Measurements from ENCODE around the gene ADRA1B.
A peak's percentile ranks its signal among the peaks of the same experiment; 100 is the strongest.
"Not testable (repeated sequence)": the region's sequence is repeated elsewhere in the genome, so short reads cannot be mapped to it uniquely, and the experiment has no call there.

ADRA1B gene

DNA sequence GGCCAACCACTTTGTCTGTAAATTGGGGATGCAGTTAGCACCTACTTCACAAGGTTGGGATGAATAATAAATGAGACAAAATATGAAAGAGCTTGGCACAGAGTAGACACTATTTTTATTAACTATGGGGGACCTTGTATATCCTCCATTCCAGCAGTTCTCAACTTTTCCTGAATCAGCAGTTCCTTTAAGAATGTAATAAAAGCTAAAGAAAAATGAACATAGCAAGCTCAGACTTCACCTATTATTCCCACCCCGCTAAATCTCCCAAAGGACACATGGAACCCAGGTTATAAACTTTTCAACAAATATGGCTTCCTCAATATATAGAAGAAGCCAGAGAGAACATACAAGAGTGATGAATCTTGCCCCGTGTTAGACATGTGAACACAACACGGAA, 60.6 kb downstream of the ADRA1B start:
- Histone ChIP-seq H3K36me3 (ENCODE audit: insufficient read depth, low read depth, low read length) (no peaks in the 10 kb centered on the region), H3K9me3 (ENCODE audit: insufficient read depth, low read depth, low read length) (no peaks in the 10 kb centered on the region), H3K4me1 (ENCODE audit: insufficient read depth, low read length) (no peaks in the 10 kb centered on the region), H3K4me3 (ENCODE audit: low read length) (no peak overlapping the region), H3K27ac (ENCODE audit: low read length) (no peak overlapping the region), H3K9ac (ENCODE audit: low read depth, low read length) (no peak overlapping the region), H3K27me3 (ENCODE audit: insufficient read depth, low read length) (peaks cover 43% of the 10 kb centered on the region)

DNA sequence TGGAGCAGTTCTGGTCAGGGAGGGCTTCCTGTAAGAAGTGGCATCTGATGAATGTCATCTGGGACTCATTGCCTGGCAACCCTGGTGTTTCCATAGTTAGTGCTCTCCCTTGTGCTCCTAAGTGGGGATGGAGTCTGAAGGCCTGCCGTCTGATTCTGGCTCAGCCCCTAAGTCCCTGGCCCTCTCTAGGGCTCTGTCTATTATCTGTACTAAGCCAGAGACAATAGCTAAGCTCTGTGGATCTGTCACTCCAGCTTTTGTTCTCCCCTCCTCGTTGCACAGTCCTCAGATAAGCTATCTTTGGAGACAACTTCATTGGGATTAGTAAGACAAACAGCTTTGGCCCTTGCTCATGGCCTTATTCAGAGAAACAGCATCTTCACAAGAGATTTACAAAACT, 62.1 kb downstream of the ADRA1B start:
- Histone ChIP-seq H3K4me1 (ENCODE audit: insufficient read depth, low read length) (no peaks in the 10 kb centered on the region), H3K4me3 (ENCODE audit: low read length) (no peak overlapping the region), H3K9me3 (ENCODE audit: insufficient read depth, low read depth, low read length) (no peaks in the 10 kb centered on the region), H3K9ac (ENCODE audit: low read depth, low read length) (no peak overlapping the region), H3K27ac (ENCODE audit: low read length) (no peak overlapping the region), H3K27me3 (ENCODE audit: insufficient read depth, low read length) (peaks cover 42% of the 10 kb centered on the region), H3K36me3 (ENCODE audit: insufficient read depth, low read depth, low read length) (no peaks in the 10 kb centered on the region)

DNA sequence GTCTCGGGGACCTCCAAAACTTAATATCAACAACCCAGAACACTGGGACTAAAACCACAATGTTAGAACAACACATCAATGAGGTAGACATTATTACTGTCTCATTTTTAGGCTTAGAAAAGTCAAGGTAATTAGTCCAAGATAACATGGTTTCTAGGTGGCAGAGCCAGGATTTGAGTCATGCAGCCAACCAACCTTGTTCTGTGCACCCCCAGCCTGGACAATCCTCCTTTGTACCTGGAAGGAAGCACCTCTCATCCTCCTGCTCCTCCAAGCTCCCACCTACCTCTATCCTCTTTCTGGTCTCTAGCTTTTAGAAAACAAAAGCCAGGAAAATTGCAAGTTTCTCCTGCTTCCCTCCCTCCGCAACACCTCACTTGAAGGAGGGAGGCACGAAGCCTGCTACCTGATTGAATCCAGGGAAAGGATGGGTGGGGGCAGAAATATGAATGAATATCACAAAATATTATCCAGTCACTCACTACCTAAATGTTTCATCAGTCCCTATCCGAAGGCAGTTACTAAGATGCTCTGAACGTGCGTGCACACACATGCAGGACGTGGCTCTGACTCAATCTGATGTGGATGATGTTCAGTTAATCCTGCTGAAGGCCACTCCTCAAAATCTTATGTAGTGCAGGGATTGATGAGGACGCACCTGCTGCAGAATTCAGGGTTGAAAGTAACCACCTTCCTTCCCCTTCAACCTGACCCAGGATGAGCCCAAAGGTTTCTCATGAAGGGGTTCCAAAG, 66.3 kb downstream of the ADRA1B start:
- Histone ChIP-seq H3K27ac (ENCODE audit: low read length) (no peak overlapping the region), H3K4me3 (ENCODE audit: low read length) (no peak overlapping the region), H3K9me3 (ENCODE audit: insufficient read depth, low read depth, low read length) (no peaks in the 10 kb centered on the region), H3K4me1 (ENCODE audit: insufficient read depth, low read length) (no peaks in the 10 kb centered on the region), H3K9ac (ENCODE audit: low read depth, low read length) (no peak overlapping the region), H3K36me3 (ENCODE audit: insufficient read depth, low read depth, low read length) (no peaks in the 10 kb centered on the region), H3K27me3 (ENCODE audit: insufficient read depth, low read length) (peaks cover 67% of the 10 kb centered on the region)

DNA sequence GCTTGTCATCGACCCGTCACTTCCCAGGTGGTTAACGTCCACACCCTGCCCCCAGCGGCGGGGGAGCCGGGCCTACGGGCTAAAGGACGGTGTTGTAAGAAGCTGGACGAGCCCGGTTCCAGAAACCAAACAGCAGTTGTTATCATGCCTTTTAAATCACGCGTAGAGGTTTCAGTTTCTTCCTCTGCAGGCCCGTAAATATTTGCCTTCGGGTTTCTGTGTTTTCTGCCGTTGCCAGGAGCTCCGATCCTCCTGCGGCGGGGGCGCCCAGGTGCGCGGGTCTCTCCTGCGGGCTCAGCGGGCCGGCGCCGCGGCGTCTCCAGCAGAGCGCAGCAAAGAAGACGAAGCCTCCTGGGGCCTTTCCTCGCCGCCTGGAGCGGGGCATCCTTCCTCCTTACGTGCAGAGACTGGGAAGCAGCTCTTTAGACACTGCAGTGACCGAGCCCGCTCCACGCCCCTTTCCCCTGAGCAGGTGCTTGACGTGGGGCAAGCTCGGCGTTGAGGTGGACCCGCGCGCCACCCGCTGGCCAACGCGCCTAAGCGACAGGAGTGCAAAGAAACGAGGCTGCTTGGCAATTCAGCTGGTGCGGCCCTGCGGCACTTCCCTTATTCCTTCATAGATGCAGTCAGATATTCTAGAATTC, 70.9 kb downstream of the ADRA1B start:
- Histone ChIP-seq H3K4me3 (ENCODE audit: low read length) (peak overlapping the region; percentile 71), H3K27ac (ENCODE audit: low read length) (no peak overlapping the region), H3K9ac (ENCODE audit: low read depth, low read length) (0 out of 2 replicates have a peak overlapping the region, but pooled peaks have one; percentile 47), H3K9me3 (ENCODE audit: insufficient read depth, low read depth, low read length) (0 out of 2 replicates have a peak, but pooled peaks cover 3% of the 10 kb centered on the region), H3K27me3 (ENCODE audit: insufficient read depth, low read length) (peaks cover 59% of the 10 kb centered on the region), H3K36me3 (ENCODE audit: insufficient read depth, low read depth, low read length) (no peaks in the 10 kb centered on the region), H3K4me1 (ENCODE audit: insufficient read depth, low read length) (no peaks in the 10 kb centered on the region)

DNA sequence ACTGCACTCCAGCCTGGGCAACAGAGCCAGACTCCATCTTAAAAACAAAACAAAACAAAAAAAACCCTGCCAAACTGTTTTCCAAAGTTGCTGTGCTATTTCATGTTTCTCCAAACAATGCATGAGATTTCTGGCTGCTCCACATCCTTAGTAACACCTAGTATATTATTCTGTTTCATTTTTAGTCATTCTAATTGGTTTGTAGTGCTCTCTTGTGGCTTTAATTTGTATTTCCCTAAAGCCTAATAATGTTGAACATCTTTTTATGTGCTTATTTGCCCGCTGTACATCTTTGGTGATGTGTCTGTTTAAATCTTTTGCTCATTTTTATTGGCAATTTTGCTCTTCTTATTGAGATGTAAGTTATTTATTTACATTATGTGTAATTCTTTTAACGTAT, 74.2 kb downstream of the ADRA1B start:
- Histone ChIP-seq H3K27ac (ENCODE audit: low read length) (no peak overlapping the region), H3K9ac (ENCODE audit: low read depth, low read length) (no peak overlapping the region), H3K4me3 (ENCODE audit: low read length) (no peak overlapping the region), H3K9me3 (ENCODE audit: insufficient read depth, low read depth, low read length) (0 out of 2 replicates have a peak, but pooled peaks cover 3% of the 10 kb centered on the region), H3K27me3 (ENCODE audit: insufficient read depth, low read length) (peaks cover 31% of the 10 kb centered on the region), H3K4me1 (ENCODE audit: insufficient read depth, low read length) (no peaks in the 10 kb centered on the region), H3K36me3 (ENCODE audit: insufficient read depth, low read depth, low read length) (no peaks in the 10 kb centered on the region)

DNA sequence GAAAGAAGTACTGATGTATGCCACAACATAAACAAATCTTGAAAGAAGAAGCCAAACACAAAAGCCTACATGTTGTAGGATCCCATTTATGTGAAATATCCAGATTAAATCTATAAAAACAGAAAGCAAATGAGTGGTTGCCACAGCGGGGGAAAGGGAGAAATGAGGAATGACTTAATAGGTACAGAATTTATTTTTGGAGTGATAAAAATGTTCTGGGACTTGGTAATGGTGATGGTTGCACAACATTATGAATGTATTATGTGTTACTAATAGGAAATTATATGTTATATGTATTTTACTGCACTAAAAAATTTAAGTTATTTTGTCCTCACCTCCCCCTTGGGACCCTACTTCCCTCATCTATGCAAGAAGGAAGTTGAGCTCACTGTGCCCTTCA, 76.3 kb downstream of the ADRA1B start:
- Histone ChIP-seq H3K9me3 (ENCODE audit: insufficient read depth, low read depth, low read length) (0 out of 2 replicates have a peak, but pooled peaks cover 3% of the 10 kb centered on the region), H3K9ac (ENCODE audit: low read depth, low read length) (no peak overlapping the region), H3K27me3 (ENCODE audit: insufficient read depth, low read length) (peaks cover 10% of the 10 kb centered on the region), H3K4me1 (ENCODE audit: insufficient read depth, low read length) (no peaks in the 10 kb centered on the region), H3K4me3 (ENCODE audit: low read length) (no peak overlapping the region), H3K27ac (ENCODE audit: low read length) (no peak overlapping the region), H3K36me3 (ENCODE audit: insufficient read depth, low read depth, low read length) (no peaks in the 10 kb centered on the region)

DNA sequence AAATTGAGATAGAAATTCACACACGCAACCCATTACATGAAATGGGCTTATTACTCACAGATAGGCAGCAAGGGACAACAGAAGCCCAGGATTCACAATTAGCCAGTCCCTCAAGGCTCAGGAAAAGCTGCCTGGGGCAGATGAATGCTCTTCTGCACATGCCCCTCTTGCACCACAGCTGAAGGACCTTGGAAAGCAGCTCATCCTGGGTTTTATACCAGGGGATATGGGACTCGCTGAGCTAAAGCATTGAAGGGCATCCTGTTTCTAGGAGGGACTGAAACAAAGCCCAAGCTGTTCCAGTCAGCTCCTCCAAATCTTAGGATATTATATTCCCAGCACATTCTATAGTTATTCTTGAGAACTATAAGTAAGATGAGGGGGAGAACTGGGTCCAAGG, 76.9 kb downstream of the ADRA1B start:
- Histone ChIP-seq H3K27ac (ENCODE audit: low read length) (no peak overlapping the region), H3K27me3 (ENCODE audit: insufficient read depth, low read length) (peaks cover 4% of the 10 kb centered on the region; the same call in 1 of the 2 replicates), H3K36me3 (ENCODE audit: insufficient read depth, low read depth, low read length) (no peaks in the 10 kb centered on the region), H3K9ac (ENCODE audit: low read depth, low read length) (no peak overlapping the region), H3K4me3 (ENCODE audit: low read length) (no peak overlapping the region), H3K9me3 (ENCODE audit: insufficient read depth, low read depth, low read length) (no peaks in the 10 kb centered on the region), H3K4me1 (ENCODE audit: insufficient read depth, low read length) (no peaks in the 10 kb centered on the region)

DNA sequence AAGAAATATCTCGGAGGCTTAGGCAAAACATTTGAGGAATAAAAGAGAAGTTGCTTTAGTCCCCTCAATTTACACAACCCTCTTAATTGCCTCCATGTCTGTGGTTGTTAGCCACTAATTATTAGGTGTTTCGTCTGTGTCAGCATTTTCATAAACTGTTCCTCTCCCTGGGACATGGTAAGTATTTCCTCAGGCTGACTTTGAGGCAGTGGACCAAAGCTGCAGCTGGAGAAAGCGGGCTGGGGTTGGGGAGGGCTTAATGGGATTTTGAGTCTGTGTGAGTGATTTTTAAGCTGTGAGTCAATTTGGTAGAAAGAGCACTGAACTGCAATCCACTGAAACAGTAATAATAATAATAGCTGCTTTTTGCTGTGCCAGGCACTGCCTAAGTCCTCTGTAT, 79.6 kb downstream of the ADRA1B start:
- Histone ChIP-seq H3K27ac (ENCODE audit: low read length) (no peak overlapping the region), H3K36me3 (ENCODE audit: insufficient read depth, low read depth, low read length) (no peaks in the 10 kb centered on the region), H3K9me3 (ENCODE audit: insufficient read depth, low read depth, low read length) (no peaks in the 10 kb centered on the region), H3K27me3 (ENCODE audit: insufficient read depth, low read length) (no peaks in the 10 kb centered on the region), H3K9ac (ENCODE audit: low read depth, low read length) (no peak overlapping the region), H3K4me1 (ENCODE audit: insufficient read depth, low read length) (no peaks in the 10 kb centered on the region), H3K4me3 (ENCODE audit: low read length) (no peak overlapping the region)

DNA sequence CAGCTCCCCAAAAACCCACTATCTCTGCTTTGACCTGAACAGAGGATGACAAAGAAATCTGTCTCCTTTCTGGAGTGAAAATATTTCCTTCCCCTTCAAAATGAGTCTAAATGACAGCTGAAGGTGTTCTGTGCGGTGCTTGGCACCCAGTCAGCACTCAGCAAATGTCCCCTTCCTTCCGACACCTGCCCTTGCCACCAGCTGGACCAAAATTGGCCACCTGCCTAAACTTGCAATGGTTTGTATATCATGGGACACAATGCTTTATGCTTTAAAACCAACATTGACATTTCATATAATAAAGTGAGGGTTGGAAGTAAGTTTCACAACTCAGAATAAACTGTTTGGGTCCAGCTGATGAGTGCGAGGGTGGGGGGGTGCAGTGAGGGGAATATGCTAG, 85.2 kb downstream of the ADRA1B start:
- Histone ChIP-seq H3K4me3 (ENCODE audit: low read length) (no peak overlapping the region), H3K27me3 (ENCODE audit: insufficient read depth, low read length) (no peaks in the 10 kb centered on the region), H3K4me1 (ENCODE audit: insufficient read depth, low read length) (no peaks in the 10 kb centered on the region), H3K27ac (ENCODE audit: low read length) (no peak overlapping the region), H3K9ac (ENCODE audit: low read depth, low read length) (no peak overlapping the region), H3K36me3 (ENCODE audit: insufficient read depth, low read depth, low read length) (no peaks in the 10 kb centered on the region), H3K9me3 (ENCODE audit: insufficient read depth, low read depth, low read length) (no peaks in the 10 kb centered on the region)

DNA sequence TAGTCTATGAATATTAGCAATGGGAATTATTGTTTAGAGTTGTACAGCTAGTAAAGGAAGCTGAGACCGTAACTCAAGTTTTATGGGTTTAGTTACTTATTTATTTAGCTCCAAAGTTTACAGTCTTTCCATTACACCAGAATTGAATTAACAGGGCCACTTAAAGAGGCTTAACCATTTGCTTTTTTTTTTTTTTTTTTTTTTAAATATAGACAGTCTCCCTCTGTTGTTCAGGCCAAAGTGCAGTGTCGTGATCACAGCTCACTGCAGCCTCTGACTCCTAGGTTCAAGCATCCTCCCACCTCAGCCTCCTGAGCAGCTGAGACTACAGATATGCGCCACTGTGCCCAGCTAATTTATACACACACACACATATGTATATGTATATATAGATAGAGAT, 91.2 kb downstream of the ADRA1B start:
- Histone ChIP-seq H3K4me1 (ENCODE audit: insufficient read depth, low read length) (no peaks in the 10 kb centered on the region), H3K27me3 (ENCODE audit: insufficient read depth, low read length) (no peaks in the 10 kb centered on the region)

DNA sequence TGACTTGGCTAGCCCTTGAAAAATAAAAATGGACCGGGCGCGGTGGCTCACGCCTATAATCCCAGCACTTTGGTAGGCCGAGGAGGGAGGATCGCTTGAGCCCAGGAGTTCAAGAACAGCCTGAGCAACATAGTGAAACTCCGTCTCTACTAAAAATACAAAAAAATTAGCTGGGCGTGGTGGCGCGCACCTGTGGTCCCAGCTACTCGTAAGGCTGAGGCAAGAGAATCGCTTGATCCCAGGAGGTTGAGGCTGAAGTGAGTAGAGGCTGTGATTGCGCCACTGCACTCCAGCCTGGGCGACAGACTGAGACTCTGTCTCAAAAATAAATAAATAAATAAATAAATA, 92.2 kb downstream of the ADRA1B start:
- peaks cover 29% of the 10 kb centered on the region for H3K36me3 ChIP-seq (ENCODE audit: insufficient read depth, low read depth, low read length)
- not testable (repeated sequence) for H3K4me1 ChIP-seq (ENCODE audit: insufficient read depth, low read length); H3K9me3 ChIP-seq (ENCODE audit: insufficient read depth, low read depth, low read length); H3K27me3 ChIP-seq (ENCODE audit: insufficient read depth, low read length); H3K27ac ChIP-seq (ENCODE audit: low read length); H3K9ac ChIP-seq (ENCODE audit: low read depth, low read length); H3K4me3 ChIP-seq (ENCODE audit: low read length)

More for the DNA sequence above, 91.2 kb downstream of the ADRA1B start:
- Histone ChIP-seq H3K27ac (ENCODE audit: low read length) (no peak overlapping the region), H3K9me3 (ENCODE audit: insufficient read depth, low read depth, low read length) (no peaks in the 10 kb centered on the region), H3K9ac (ENCODE audit: low read depth, low read length) (no peak overlapping the region), H3K36me3 (ENCODE audit: insufficient read depth, low read depth, low read length) (peaks cover 22% of the 10 kb centered on the region), H3K4me3 (ENCODE audit: low read length) (no peak overlapping the region)

DNA sequence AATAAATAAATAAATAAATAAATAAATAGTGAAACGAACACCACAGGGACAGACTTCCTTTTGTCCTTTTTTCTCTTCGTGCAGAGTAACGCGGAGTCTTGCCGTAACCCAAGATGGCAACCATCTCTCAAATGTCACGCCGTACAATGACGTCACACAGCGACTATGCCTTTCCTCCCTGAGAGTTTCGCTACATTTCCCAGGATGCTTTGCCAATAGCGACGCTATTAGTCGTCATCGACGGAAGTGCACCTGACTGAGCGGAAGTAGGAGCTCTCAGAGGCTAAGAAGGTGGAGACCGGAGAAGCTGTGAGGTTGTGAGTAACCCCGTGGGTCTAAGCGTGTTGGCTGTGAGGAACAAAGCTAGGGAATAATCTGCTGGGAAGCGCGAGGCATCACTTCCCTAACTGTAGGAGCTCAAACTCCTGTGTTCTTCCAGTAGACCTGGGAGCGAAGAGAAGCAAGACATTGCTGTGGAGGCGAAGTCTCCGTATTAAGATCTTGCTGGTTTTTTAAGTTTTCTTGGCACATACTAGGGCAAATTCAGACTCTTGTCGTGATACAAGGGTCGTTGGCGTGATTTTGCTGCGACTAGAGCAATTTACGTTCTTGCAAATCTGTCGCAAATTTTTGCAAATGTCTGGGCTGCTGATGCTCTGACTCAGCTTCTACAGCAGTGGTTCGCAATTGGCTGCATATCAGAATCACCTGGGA, 92.8 kb downstream of the ADRA1B start, which contains the start of gene TTC1:
TTC1 (plus strand) TSS at position 263 of the 714 bp plus-strand sequence. CDS start 1,390 bp downstream, outside the sequence.
- H3K27ac ChIP-seq (ENCODE audit: low read length): peak within 1 kb of the TSS; percentile 29
- no peaks in the 10 kb centered on the region for H3K9me3 ChIP-seq (ENCODE audit: insufficient read depth, low read depth, low read length)
- H3K36me3 ChIP-seq (ENCODE audit: insufficient read depth, low read depth, low read length): peaks cover 32% of the 10 kb centered on the region
- peak within 1 kb of the TSS; percentile 95 for H3K9ac ChIP-seq (ENCODE audit: low read depth, low read length)
- H3K27me3 ChIP-seq (ENCODE audit: insufficient read depth, low read length): no peaks in the 10 kb centered on the region
- peak within 1 kb of the TSS; percentile 97 for H3K4me3 ChIP-seq (ENCODE audit: low read length)
- no peaks in the 10 kb centered on the region for H3K4me1 ChIP-seq (ENCODE audit: insufficient read depth, low read length)

Data from iPS-20b (cell line).